IPS DF 19.7 (cell line): Measurements from ENCODE around the gene DMD.
"Not testable (repeated sequence)": the region's sequence is repeated elsewhere in the genome, so short reads cannot be mapped to it uniquely, and the experiment has no call there.

ENCODE experiments used
- DNase-seq: peaks from one replicate; pipeline ENCODE4 v3.0.0-alpha.2; 2013; ENCODE audit warnings: low read depth, low spot score

Gene DMD

GRCh38 chrX:32041181-32041580, 1170.2 kb downstream of the DMD start:
- no peak for DNase-seq

GRCh38 chrX:32026772-32027171, 1184.6 kb downstream of the DMD start:
- DNase-seq: no peak

DNA sequence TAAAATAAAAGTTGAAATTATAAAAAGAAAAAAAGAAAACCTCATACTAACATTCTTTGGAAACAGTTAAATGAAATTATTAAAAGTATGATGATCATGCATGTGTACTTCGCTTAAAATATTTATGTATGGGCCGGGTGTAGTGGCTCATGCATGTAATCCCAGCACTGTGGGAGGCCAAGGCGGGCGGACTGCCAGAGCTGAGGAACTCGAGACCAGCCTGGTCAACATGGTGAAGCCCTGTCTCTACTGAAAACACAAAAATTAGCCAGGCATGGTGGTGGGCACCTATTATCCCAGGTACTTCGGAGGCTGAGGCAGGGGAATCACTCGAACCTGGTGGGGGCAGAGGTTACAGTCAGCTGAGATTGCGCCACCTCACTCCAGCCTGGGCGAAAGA, 1187.3 kb downstream of the DMD start:
- no peak for DNase-seq

GRCh38 chrX:32016195-32016594, 1195.2 kb downstream of the DMD start:
- no peak for DNase-seq

DNA sequence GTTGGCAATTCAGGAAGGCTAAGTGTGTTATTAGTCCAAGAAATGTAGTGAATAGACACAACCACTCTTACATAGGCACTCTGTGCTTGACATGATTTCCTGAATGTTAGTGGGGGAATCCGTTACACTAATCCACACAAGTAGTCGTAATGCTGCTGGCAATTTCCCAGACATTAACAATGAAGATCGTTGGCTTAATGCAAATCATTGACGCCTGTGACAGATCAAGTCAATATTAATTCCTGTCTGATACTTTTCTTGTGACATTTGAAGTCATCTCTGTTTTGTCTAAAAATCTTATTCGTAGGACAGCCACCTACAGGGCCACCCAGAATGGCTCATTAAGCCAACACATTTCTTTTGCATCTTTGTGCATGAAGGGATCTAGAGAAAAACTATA, 1200.4 kb downstream of the DMD start:
- DNase-seq: no peak

DNA sequence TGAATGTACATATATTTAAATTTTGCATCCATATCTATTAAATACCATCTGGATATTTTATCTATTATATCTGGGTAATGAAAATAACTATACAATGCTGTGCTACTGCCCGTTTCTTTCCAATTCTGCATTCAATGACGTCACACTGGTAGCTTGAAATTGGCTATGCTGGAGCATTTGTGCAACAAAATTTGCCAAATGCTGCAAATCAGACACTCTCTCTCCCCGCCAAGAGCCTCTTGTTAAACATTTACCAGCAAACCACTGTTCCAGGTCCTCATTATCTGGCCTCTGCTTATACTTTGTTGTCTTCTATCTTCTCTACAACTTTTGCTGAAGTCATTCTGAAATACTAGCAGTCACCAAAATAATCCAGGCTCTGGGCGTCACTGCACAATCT, 1201.1 kb downstream of the DMD start:
- DNase-seq: no peak

DNA sequence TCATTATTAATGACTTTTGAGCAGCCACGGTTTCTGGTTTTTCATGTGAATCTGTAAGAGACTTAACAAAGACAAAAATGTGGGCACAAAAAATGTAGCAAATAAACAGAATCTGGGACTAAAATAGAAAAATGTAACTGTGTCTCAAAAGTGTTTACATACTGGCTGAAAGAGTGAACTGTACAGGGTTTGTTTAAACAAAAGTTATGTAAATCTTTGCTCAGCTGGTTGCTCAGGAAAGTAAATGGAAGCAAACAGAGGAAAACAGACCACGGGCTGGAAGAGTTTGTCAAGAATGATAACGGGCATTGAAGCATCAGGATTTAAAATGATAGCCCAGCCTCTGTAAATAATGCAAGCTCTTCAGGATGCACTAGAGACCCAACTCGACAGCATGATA, 1217.7 kb downstream of the DMD start:
- no peak for DNase-seq

GRCh38 chrX:31988975-31989374, 1222.4 kb downstream of the DMD start:
- no peak for DNase-seq

- no peak for DNase-seq
These were observed 1229.7 kb downstream of the DMD start for GRCh38 chrX:31981546-31982062.

GRCh38 chrX:31969714-31970113, 1241.6 kb downstream of the DMD start:
- no peak for DNase-seq

DNA sequence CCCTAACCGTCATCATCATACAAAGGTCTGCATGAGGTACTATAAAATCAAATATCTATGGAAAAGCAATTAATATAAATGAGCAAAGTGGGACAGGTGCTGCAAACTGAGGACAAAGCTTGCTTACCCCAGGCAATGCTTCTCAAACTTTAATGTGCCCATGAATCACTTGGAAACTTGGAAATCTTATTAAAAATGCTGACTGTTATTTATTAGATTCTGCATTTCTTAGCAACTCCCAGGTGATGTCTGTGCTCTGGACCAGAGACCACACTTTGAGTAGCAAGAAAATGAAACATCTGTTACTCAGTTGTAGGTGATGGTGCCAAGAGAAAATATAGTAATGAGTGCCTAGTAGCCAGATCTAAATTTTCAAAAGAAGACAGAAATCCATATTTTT, 1249.1 kb downstream of the DMD start:
- no peak for DNase-seq

DNA sequence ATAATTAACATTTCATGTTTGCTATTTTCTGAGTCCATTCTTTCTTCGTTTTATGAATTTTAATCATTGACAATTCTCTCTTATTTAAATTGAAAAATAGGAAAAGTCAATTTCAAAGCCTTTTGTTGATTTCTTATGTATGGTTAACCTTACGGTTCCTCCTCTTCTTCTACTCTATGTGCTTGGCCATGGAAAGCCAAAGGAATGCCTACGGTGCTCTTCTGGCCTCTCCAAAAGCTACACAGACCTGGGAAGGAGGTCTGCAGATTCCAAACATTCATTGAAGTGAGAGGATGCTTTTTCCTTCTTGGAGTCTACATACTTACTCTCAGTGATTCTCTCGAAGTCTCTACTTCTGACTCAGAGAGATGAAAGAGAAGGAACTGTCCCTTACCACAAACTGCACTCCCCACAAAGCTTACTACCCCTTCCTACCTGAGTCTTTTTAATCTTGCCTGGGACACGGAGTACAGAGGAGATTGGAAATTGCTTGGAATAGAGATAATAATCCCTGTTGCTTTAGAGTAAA, 1276.4 kb downstream of the DMD start:
- DNase-seq: no peak

- DNase-seq: no peak
These were observed 1277.3 kb downstream of the DMD start for GRCh38 chrX:31934015-31934414.

GRCh38 chrX:31932769-31933168, 1278.6 kb downstream of the DMD start:
- DNase-seq: no peak

GRCh38 chrX:31932320-31932719, 1279.0 kb downstream of the DMD start:
- DNase-seq: not testable (repeated sequence)

DNA sequence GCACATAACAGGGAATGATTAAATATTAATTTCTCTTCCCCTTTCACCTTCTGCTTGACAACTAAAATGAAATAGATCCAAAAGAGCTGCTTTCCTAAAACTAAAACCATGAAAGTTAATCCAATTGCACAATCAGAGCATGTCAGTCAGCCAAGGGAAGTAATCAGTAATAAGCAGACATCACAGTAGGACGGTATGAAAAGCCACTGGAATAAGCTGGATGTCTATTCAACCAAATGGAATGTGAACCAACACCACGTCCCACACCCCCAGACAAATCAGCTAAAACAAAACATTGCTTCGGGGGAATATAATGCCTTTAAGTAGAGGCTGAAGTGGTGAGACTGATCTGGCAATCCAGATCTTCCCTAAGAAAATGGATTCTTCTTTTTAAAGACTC, 1280.1 kb downstream of the DMD start:
- no peak for DNase-seq

- DNase-seq: no peak
These were observed 1282.0 kb downstream of the DMD start for GRCh38 chrX:31929366-31929765.

DNA sequence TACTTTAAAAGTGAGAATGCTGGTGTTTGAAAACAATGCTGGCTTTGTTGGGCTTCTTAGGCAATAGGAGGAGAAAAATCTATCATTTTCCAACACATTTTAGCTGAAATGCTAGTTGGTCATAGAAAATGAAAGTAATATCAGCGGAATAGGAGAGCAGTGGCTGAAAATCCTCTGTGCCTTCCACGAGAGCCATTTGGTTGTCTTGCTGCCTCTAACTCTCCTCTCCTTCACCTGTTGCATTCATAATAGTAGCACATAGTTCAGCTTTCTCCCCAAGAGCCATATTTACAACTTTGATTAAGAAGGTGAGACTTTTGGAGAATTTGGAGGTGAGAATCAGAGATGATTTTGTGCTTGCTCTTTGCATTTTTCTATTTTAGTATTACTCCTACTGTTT, 1290.1 kb downstream of the DMD start:
- DNase-seq: no peak

DNA sequence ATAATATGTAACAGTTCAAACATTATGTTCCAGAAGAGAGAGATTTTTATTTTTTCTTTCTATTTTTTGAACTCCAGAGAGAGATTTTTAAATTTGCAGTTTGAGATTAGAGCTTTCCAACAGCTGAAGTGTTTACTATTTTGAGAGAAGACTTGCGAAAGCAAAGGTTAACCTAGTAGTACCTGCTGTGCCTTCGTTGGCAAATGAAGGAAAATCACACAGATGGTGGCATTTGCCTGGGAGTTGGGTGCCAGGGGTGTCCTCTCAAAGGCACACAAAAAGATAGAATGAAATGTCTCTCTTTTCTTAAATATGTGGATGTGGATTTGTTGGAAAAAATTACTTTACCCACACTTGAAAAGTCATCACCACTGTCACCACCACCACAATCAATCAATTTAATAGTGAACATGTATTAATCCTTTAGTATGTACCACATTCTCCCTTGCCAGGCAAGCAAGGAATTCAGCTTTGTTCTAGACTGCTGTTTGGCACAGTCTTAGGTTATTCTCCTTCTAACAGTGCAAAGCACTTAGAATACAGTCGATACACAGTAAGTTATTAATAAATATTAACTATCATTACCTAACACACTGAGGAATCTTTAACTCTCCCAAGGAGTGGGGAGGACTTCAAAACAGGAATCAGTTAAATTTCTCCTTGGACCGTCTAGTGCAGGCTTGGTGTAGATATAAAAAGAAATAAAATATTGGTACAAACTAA, 1301.3 kb downstream of the DMD start:
- DNase-seq: no peak

- DNase-seq: no peak
These were observed 1317.2 kb downstream of the DMD start for GRCh38 chrX:31894152-31894551.

- DNase-seq: no peak
These were observed 1317.8 kb downstream of the DMD start for GRCh38 chrX:31893525-31893924.

- DNase-seq: no peak
These were observed 1322.3 kb downstream of the DMD start for GRCh38 chrX:31889088-31889487.

GRCh38 chrX:31884535-31884934, 1326.8 kb downstream of the DMD start:
- DNase-seq: no peak

GRCh38 chrX:31872007-31872406, 1339.3 kb downstream of the DMD start:
- DNase-seq: no peak
